Left kidney (tissue), 2 donors: ENCODE measurements around the gene PPARD. TPM values are rescaled to one million over a fixed set of nuclear protein-coding genes. Genes with fewer than 3 reads are reported as not detected.
"Not testable (repeated sequence)": the region's sequence is repeated elsewhere in the genome, so short reads cannot be mapped to it uniquely, and the experiment has no call there.

ENCODE experiments used
- DNase-seq: peaks from one replicate; pipeline ENCODE4 v3.0.0-alpha.2; 2013
- polyA plus RNA-seq: library from polyadenylated mRNA; unstranded; fragments of 120-200 nt; gene quantifications from one replicate; pipeline ENCODE4 v1.2.1, GENCODE V29; 2013; ENCODE audit not compliant: insufficient read length

Gene PPARD
- polyA plus RNA-seq, 1 donor: 21.1 TPM

GRCh38 chr6:35311390-35312075 is 30.8 kb upstream of the PPARD start:
- no peak for DNase-seq

- DNase-seq: no peak
Measured at GRCh38 chr6:35312076-35312800, 30.1 kb upstream of the PPARD start.

GRCh38 chr6:35312807-35313206 is 29.6 kb upstream of the PPARD start:
- DNase-seq: no peak

- DNase-seq: no peak
Measured at GRCh38 chr6:35317483-35318195, 24.7 kb upstream of the PPARD start.

GRCh38 chr6:35318196-35319171 is 23.9 kb upstream of the PPARD start:
- peak; percentile 88 for DNase-seq

- DNase-seq: no peak
Measured at GRCh38 chr6:35319346-35320030, 22.9 kb upstream of the PPARD start.

GRCh38 chr6:35320031-35320410 is 22.3 kb upstream of the PPARD start:
- no peak for DNase-seq

GRCh38 chr6:35321091-35321490 is 21.3 kb upstream of the PPARD start:
- no peak for DNase-seq

GRCh38 chr6:35327349-35328027 is 14.9 kb upstream of the PPARD start:
- DNase-seq: peak; percentile 46

- no peak for DNase-seq
Measured at GRCh38 chr6:35328108-35328723, 14.1 kb upstream of the PPARD start.

GRCh38 chr6:35328965-35329364 is 13.4 kb upstream of the PPARD start:
- DNase-seq: not testable (repeated sequence)

- DNase-seq: no peak
Measured at GRCh38 chr6:35330541-35331119, 11.7 kb upstream of the PPARD start.

- not testable (repeated sequence) for DNase-seq
Measured at GRCh38 chr6:35332074-35332887, 10.1 kb upstream of the PPARD start.

GRCh38 chr6:35341557-35341956 is 801 bp upstream of the PPARD start:
- DNase-seq: no peak

- DNase-seq: no peak
Measured at GRCh38 chr6:35343092-35343834, 905 bp downstream of the PPARD start.

GRCh38 chr6:35343835-35344550 is 1.6 kb downstream of the PPARD start:
- DNase-seq: no peak

- no peak for DNase-seq
Measured at GRCh38 chr6:35351422-35351821, 9.1 kb downstream of the PPARD start.
